PC-3 (cell line): ENCODE measurements around the gene ZCCHC2. TPM values are rescaled to one million over a fixed set of nuclear protein-coding genes. Genes with fewer than 3 reads are reported as not detected.

Source experiments
- ATAC-seq: fragments of 200-7000 bp; cut with Tn5 transposase; 2 replicates; pipeline ENCODE4 v1.9.1; 2020; ENCODE audit warnings: mild to moderate bottlenecking, moderate library complexity
- BruUV-seq: library from RNA; stranded (reverse); fragments of 400-500 nt; replicated peaks from 2 replicates; lab custom pipeline; 2021; lab: Mats Ljungman, UMichigan
- CTCF ChIA-PET: fragments of 300-600 bp; sonication (Branson Sonifier 250); formaldehyde crosslinking; loops from one replicate; lab custom pipeline; 2022; ENCODE audit warnings: antibody characterized with exemption; lab: Charles Lee
- POLR2A ChIA-PET: fragments of 300-600 bp; sonication (Branson Sonifier 250); formaldehyde crosslinking; loops from one replicate; lab custom pipeline; 2022; ENCODE audit warnings: antibody characterized with exemption; ENCODE audit not compliant: unreplicated experiment; lab: Charles Lee
- DNase-seq: peaks from one replicate; pipeline ENCODE4 v3.0.0-alpha.2; 2015
- H2AFZ ChIP-seq: fragments of 300-600 bp; sonication (generic); 2 replicates; pipeline ENCODE4 v1.6.0; 2016; ENCODE audit warnings: antibody characterized with exemption, low read length
- H3F3A ChIP-seq: fragments of 300-600 bp; sonication (generic); one replicate; pipeline ENCODE4 v1.6.0; 2017; ENCODE audit warnings: antibody characterized with exemption, low read length, control low read depth, mild to moderate bottlenecking; ENCODE audit not compliant: unreplicated experiment
- H3K27ac ChIP-seq: fragments of 300-600 bp; sonication (generic); 2 replicates; pipeline ENCODE4 v1.5.1; 2016; ENCODE audit warnings: mild to moderate bottlenecking, low read length
- H3K27me3 ChIP-seq: fragments of 300-600 bp; sonication (generic); 2 replicates; pipeline ENCODE4 v1.6.1; 2016; ENCODE audit warnings: low read length, mixed read lengths
- H3K36me3 ChIP-seq: fragments of 300-600 bp; sonication (generic); 2 replicates; pipeline ENCODE4 v1.6.1; 2016; ENCODE audit warnings: low read depth, mixed run types, low read length, mixed read lengths
- H3K4me1 ChIP-seq: fragments of 300-600 bp; sonication (generic); 2 replicates; pipeline ENCODE4 v1.5.1; 2016; ENCODE audit warnings: low read length; ENCODE audit not compliant: insufficient read depth
- H3K4me2 ChIP-seq: fragments of 300-600 bp; sonication (generic); 2 replicates; pipeline ENCODE4 v1.6.0; 2016; ENCODE audit warnings: low read length
- H3K4me3 ChIP-seq: fragments of 300-600 bp; sonication (generic); 2 replicates; pipeline ENCODE4 v1.5.1; 2016; ENCODE audit warnings: mild to moderate bottlenecking, low read length, mixed read lengths
- H3K79me2 ChIP-seq: fragments of 300-600 bp; sonication (generic); 2 replicates; pipeline ENCODE4 v1.6.1; 2017; ENCODE audit warnings: low read length, mixed read lengths
- H3K9ac ChIP-seq: fragments of 300-600 bp; sonication (generic); 2 replicates; pipeline ENCODE4 v1.6.0; 2016; ENCODE audit warnings: mild to moderate bottlenecking, low read length
- H3K9me2 ChIP-seq: fragments of 300-600 bp; sonication (generic); replicated peaks from 2 replicates; pipeline ENCODE4 v1.6.1; 2016; ENCODE audit warnings: mixed run types, low read length, mixed read lengths
- H3K9me3 ChIP-seq: fragments of 300-600 bp; sonication (generic); 2 replicates; pipeline ENCODE4 v1.6.1; 2016; ENCODE audit warnings: low read length, mixed read lengths
- H4K20me1 ChIP-seq: fragments of 300-600 bp; sonication (generic); 2 replicates; pipeline ENCODE4 v1.6.1; 2016; ENCODE audit warnings: low read length, mixed read lengths
- EZH2 ChIP-seq: fragments of 300-600 bp; sonication (generic); IDR thresholded peaks from one replicate; pipeline ENCODE4 v1.6.1; 2017; ENCODE audit warnings: antibody characterized with exemption, mild to moderate bottlenecking, low read length; ENCODE audit not compliant: unreplicated experiment
- EZH2phosphoT487 ChIP-seq: fragments of 300-600 bp; sonication (generic); IDR thresholded peaks from 2 replicates; pipeline ENCODE4 v1.6.1; 2018; ENCODE audit warnings: mild to moderate bottlenecking, antibody characterized with exemption, low read length, borderline replicate concordance
- intact Hi-C: fragments of 100-400 bp; cut with micrococcal nuclease; formaldehyde crosslinking; loops from 2 replicates; pipeline ENCODE4 v1.9.0; 2023
- total RNA-seq: library from RNA; depleted of rRNA; stranded (reverse); fragments of >200 nt; gene quantifications from 2 replicates; pipeline ENCODE4 v1.2.3, GENCODE V29; 2014
- TF ChIP-seq, protein P1 (sequence below): fragments of 300-600 bp; sonication (generic); conservative IDR thresholded peaks from 2 replicates; pipeline ENCODE4 v1.5.1; 2017; ENCODE audit warnings: antibody characterized with exemption, low read depth, mild to moderate bottlenecking, low read length

The ZCCHC2 gene
- total RNA-seq, 1 experiment from 2014 or later, result 17.3 TPM

DNA sequence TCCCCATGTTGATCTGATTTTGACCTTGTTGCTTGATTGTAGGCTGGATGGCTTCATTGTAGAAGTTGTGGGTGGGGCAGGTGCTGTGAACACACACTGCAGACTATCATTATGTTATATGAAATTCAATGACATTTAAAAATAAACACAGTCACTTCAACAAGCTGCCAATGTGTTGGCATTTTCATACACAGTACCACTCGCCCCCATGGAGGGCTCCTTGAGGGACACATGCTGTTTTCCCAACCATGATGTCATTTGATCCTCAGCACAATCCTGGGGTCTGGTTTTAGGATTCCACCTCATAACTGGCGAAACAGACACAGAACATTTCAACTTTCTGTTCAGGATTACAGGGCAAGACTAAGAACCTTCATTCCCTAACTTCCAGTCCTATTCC is 86.9 kb downstream of the ZCCHC2 start:
- BruUV-seq, result no TSS peak
- H3K79me2 ChIP-seq, result no peaks in the 10 kb centered on the region
- TF ChIP-seq, protein P1, sequence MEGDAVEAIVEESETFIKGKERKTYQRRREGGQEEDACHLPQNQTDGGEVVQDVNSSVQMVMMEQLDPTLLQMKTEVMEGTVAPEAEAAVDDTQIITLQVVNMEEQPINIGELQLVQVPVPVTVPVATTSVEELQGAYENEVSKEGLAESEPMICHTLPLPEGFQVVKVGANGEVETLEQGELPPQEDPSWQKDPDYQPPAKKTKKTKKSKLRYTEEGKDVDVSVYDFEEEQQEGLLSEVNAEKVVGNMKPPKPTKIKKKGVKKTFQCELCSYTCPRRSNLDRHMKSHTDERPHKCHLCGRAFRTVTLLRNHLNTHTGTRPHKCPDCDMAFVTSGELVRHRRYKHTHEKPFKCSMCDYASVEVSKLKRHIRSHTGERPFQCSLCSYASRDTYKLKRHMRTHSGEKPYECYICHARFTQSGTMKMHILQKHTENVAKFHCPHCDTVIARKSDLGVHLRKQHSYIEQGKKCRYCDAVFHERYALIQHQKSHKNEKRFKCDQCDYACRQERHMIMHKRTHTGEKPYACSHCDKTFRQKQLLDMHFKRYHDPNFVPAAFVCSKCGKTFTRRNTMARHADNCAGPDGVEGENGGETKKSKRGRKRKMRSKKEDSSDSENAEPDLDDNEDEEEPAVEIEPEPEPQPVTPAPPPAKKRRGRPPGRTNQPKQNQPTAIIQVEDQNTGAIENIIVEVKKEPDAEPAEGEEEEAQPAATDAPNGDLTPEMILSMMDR, result no peak
- TF ChIP-seq EZH2 (no peak), EZH2phosphoT487 (no peak)
- no peak overlapping the region for H2AFZ ChIP-seq
- H3K4me2 ChIP-seq, result no peak overlapping the region
- ChIA-PET POLR2A (interaction anchor here (0.6 kb wide), 1 partner anchor 54 kb away, joined by 4 read pairs; no protein-coding TSS in a partner anchor), CTCF (no interaction called here)
- H3K27ac ChIP-seq, result no peak overlapping the region
- DNase-seq, result no peak
- no peaks in the 10 kb centered on the region for H3K9me2 ChIP-seq
- no peak overlapping the region for H3K9ac ChIP-seq
- no peaks in the 10 kb centered on the region for H3K9me3 ChIP-seq
- no peaks in the 10 kb centered on the region for H3K4me1 ChIP-seq
- no peaks in the 10 kb centered on the region for H3F3A ChIP-seq
- no peaks in the 10 kb centered on the region for H3K36me3 ChIP-seq
- H4K20me1 ChIP-seq, result no peaks in the 10 kb centered on the region
- H3K27me3 ChIP-seq, result no peaks in the 10 kb centered on the region; the same call in 1 of the 2 replicates
- intact Hi-C loops, result no loop called here
- H3K4me3 ChIP-seq, result no peak overlapping the region
- no peak for ATAC-seq

DNA sequence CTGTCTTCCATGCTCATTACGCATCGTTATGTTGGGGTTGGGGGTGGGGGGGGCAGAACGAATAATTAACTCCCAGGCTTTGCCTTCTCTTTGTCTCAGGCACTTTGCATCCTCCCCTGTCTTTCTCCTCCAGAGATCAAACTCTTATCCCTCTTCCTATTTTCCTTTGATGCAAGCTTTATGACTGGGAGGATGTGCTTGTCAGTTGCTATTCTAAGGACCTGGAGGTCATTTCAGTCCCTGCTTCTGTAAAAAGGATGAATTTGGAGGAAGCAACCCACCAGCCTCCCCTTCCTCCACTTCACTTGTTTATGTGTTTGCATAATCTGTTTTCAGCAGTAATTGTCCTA is 87.5 kb downstream of the ZCCHC2 start:
- ATAC-seq, result no peak
- H3K36me3 ChIP-seq, result no peaks in the 10 kb centered on the region
- DNase-seq, result no peak
- no peak overlapping the region for H3K27ac ChIP-seq
- no peaks in the 10 kb centered on the region for H3F3A ChIP-seq
- ChIA-PET POLR2A (interaction anchor here (0.6 kb wide), 1 partner anchor 54 kb away, joined by 4 read pairs; no protein-coding TSS in a partner anchor), CTCF (no interaction called here)
- intact Hi-C loops, result no loop called here
- H3K4me2 ChIP-seq, result no peak overlapping the region
- H3K9ac ChIP-seq, result no peak overlapping the region
- no peaks in the 10 kb centered on the region for H3K79me2 ChIP-seq
- H3K4me3 ChIP-seq, result no peak overlapping the region
- H3K27me3 ChIP-seq, result no peaks in the 10 kb centered on the region; the same call in 1 of the 2 replicates
- no peaks in the 10 kb centered on the region for H3K9me2 ChIP-seq
- H2AFZ ChIP-seq, result no peak overlapping the region
- TF ChIP-seq, protein P1, result no peak
- no peak for TF ChIP-seq EZH2
- TF ChIP-seq EZH2phosphoT487, result no peak
- no peaks in the 10 kb centered on the region for H3K9me3 ChIP-seq
- H3K4me1 ChIP-seq, result no peaks in the 10 kb centered on the region
- H4K20me1 ChIP-seq, result no peaks in the 10 kb centered on the region
- no TSS peak for BruUV-seq

- CTCF ChIA-PET, result no interaction called here
- ATAC-seq (no peak), DNase-seq (no peak)
- Histone ChIP-seq H3K4me3 (no peak overlapping the region), H2AFZ (no peak overlapping the region), H3K27ac (no peak overlapping the region), H3K9ac (no peak overlapping the region), H3K9me3 (no peaks in the 10 kb centered on the region), H3K9me2 (no peaks in the 10 kb centered on the region), H3K27me3 (no peaks in the 10 kb centered on the region; the same call in 1 of the 2 replicates), H3K4me2 (no peak overlapping the region), H3K4me1 (no peaks in the 10 kb centered on the region), H3K79me2 (no peaks in the 10 kb centered on the region), H4K20me1 (no peaks in the 10 kb centered on the region), H3F3A (no peaks in the 10 kb centered on the region), H3K36me3 (no peaks in the 10 kb centered on the region)
- intact Hi-C loops, result no loop called here
- BruUV-seq, result no TSS peak
- POLR2A ChIA-PET, result no interaction called here
- TF ChIP-seq, protein P1, result no peak
- TF ChIP-seq EZH2phosphoT487 (no peak), EZH2 (no peak)
Observed at GRCh38 chr18:62610701-62611411, 88.0 kb downstream of the ZCCHC2 start.
